Ishikawa (cell line): ENCODE measurements around the gene TP53BP2.

ENCODE experiments used
- CEBPB ChIP-seq: IDR thresholded peaks from 2 replicates; pipeline ENCODE4 v1.6.1; 2012
- CREB1 ChIP-seq: IDR thresholded peaks from 2 replicates; pipeline ENCODE4 v1.6.1; 2012; ENCODE audit warnings: low read depth
- EGR1 ChIP-seq: IDR thresholded peaks from 2 replicates; pipeline ENCODE4 v1.6.1; 2012
- EP300 ChIP-seq: IDR thresholded peaks from 2 replicates; pipeline ENCODE4 v1.6.1; 2012; ENCODE audit warnings: borderline replicate concordance
- FOXM1 ChIP-seq: IDR thresholded peaks from 2 replicates; pipeline ENCODE4 v1.6.1; 2012; ENCODE audit warnings: low read depth, borderline replicate concordance
- MAX ChIP-seq: IDR thresholded peaks from 2 replicates; pipeline ENCODE4 v1.6.1; 2012
- NFIC ChIP-seq: IDR thresholded peaks from 2 replicates; pipeline ENCODE4 v1.6.1; 2012
- RAD21 ChIP-seq: IDR thresholded peaks from 2 replicates; pipeline ENCODE4 v1.6.1; 2012; ENCODE audit warnings: low read depth
- REST ChIP-seq: IDR thresholded peaks from 2 replicates; pipeline ENCODE4 v1.6.1; 2012; ENCODE audit warnings: low read depth, mild to moderate bottlenecking
- TAF1 ChIP-seq: IDR thresholded peaks from 2 replicates; pipeline ENCODE4 v1.6.1; 2012; ENCODE audit warnings: low read depth, mild to moderate bottlenecking
- TCF12 ChIP-seq: IDR thresholded peaks from 2 replicates; pipeline ENCODE4 v1.6.1; 2012; ENCODE audit warnings: low read depth
- TEAD4 ChIP-seq: IDR thresholded peaks from 2 replicates; pipeline ENCODE4 v1.6.1; 2012
- USF1 ChIP-seq: IDR thresholded peaks from 2 replicates; pipeline ENCODE4 v1.6.1; 2012
- YY1 ChIP-seq: IDR thresholded peaks from 2 replicates; pipeline ENCODE4 v1.6.1; 2012; ENCODE audit warnings: low read depth
- ZBTB7A ChIP-seq: IDR thresholded peaks from 2 replicates; pipeline ENCODE4 v1.6.1; 2012; ENCODE audit warnings: low read depth

The TP53BP2 gene

GRCh38 chr1:223842784-223843183 is 3.0 kb downstream of the TP53BP2 start:
- TF ChIP-seq EGR1 (no peak), RAD21 (no peak), EP300 (no peak), CEBPB (no peak), TAF1 (no peak), NFIC (no peak), ZBTB7A (no peak), TEAD4 (no peak)

GRCh38 chr1:223840254-223840653 is 5.5 kb downstream of the TP53BP2 start:
- TF ChIP-seq EP300 (no peak), ZBTB7A (no peak), CREB1 (no peak), EGR1 (no peak), CEBPB (no peak), FOXM1 (no peak), NFIC (no peak), TCF12 (no peak), TEAD4 (no peak), RAD21 (no peak), MAX (no peak), TAF1 (no peak), USF1 (no peak), YY1 (no peak)

GRCh38 chr1:223838125-223838854 is 7.5 kb downstream of the TP53BP2 start:
- TF ChIP-seq MAX = no peak
- no peak for TF ChIP-seq CREB1
- no peak for TF ChIP-seq TCF12
- TF ChIP-seq NFIC = no peak
- TF ChIP-seq EGR1 = no peak
- TF ChIP-seq YY1 = no peak

- TF ChIP-seq MAX (no peak), TEAD4 (no peak), CEBPB (no peak), FOXM1 (no peak), TAF1 (no peak), NFIC (no peak)
These were observed 8.1 kb downstream of the TP53BP2 start for GRCh38 chr1:223837687-223838086.

- TF ChIP-seq TAF1 (no peak), RAD21 (no peak), CEBPB (no peak), EP300 (no peak), EGR1 (no peak), MAX (no peak), TEAD4 (no peak), USF1 (no peak), TCF12 (no peak), FOXM1 (no peak), CREB1 (no peak), ZBTB7A (no peak), YY1 (no peak), NFIC (no peak), REST (no peak)
These were observed 8.5 kb downstream of the TP53BP2 start for GRCh38 chr1:223837206-223837605.

- no peak for TF ChIP-seq EGR1
- no peak for TF ChIP-seq CREB1
- no peak for TF ChIP-seq MAX
- no peak for TF ChIP-seq RAD21
- no peak for TF ChIP-seq CEBPB
- no peak for TF ChIP-seq TAF1
- TF ChIP-seq USF1 = no peak
- TF ChIP-seq NFIC = no peak
These were observed 9.2 kb downstream of the TP53BP2 start for GRCh38 chr1:223836586-223836985.

- TF ChIP-seq NFIC = no peak
- TF ChIP-seq MAX = no peak
- no peak for TF ChIP-seq YY1
- no peak for TF ChIP-seq RAD21
- no peak for TF ChIP-seq TEAD4
- TF ChIP-seq USF1 = no peak
- no peak for TF ChIP-seq TCF12
- TF ChIP-seq TAF1 = no peak
- no peak for TF ChIP-seq CEBPB
- TF ChIP-seq REST = no peak
- TF ChIP-seq EP300 = no peak
- no peak for TF ChIP-seq ZBTB7A
- TF ChIP-seq FOXM1 = no peak
- no peak for TF ChIP-seq CREB1
- TF ChIP-seq EGR1 = no peak
These were observed 10.0 kb downstream of the TP53BP2 start for GRCh38 chr1:223835754-223836153.
